ENCODE measurements around the gene ARMH1. TPM values are rescaled to one million over a fixed set of nuclear protein-coding genes. Genes with fewer than 3 reads are reported as not detected.

Gene ARMH1
- total RNA-seq, 2 experiments from 2014 or later, result 20.8 to 21.2 TPM

- Mint-ChIP-seq H3K27ac (no peak overlapping the region), H3K36me3 (ENCODE audit: low read depth) (no peaks in the 10 kb centered on the region), H3K4me3 (no peak overlapping the region), H3K27me3 (peaks cover 3% of the 10 kb centered on the region), H3K4me1 (peaks cover 29% of the 10 kb centered on the region), H3K9me3 (no peaks in the 10 kb centered on the region)
- DNase-seq, result no peak
- ChIA-PET POLR2A (interaction anchor here (1.7 to 7.7 kb wide), 3 partner anchors 45 to 54 kb away, joined by 7 to 71 read pairs (median 8); partner anchors contain the start of gene RNU5D-1), CTCF (interaction anchor here (1.1 to 2.3 kb wide), 3 partner anchors 8 to 24 kb away, joined by 3 to 8 read pairs (median 6); no protein-coding TSS in a partner anchor)
These were observed 2.1 kb downstream of the ARMH1 start for GRCh38 chr1:44676484-44677200.

DNA sequence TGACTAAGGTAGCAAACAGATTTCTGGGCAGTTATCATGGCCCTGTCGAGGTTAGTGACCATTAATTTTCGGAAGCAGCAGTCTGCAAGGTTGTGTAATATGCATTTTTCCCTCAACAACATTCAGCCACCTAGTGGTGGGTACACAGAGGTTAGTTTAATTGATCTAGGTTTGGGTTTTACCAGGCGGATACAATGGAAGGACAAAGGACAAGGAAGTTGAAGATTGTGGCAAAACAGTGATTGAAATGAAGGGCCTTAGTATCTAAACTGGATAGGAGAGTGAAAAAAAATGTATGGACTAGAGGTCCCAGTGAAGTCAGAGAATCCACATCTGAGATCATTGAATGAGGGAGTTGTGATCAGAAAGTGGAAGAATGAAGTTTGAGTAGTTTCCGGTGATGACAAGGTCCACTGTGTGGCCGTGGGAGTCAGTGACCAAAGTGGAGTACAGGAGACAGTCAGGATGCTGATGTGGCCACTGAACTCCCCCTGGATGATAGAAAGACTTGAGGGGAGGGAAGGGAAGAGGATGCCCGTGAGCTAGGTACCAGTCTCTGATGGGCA lies 2.8 kb downstream of the ARMH1 start:
- POLR2A ChIA-PET, result interaction anchor here (2.2 to 7.7 kb wide), 2 partner anchors 44 to 45 kb away, joined by 8 to 71 read pairs; no protein-coding TSS in a partner anchor
- CTCF ChIA-PET, result interaction anchor here (2.3 kb wide), 1 partner anchor 19 kb away, joined by 8 read pairs; no protein-coding TSS in a partner anchor
- Mint-ChIP-seq H3K27me3 (peaks cover 3% of the 10 kb centered on the region), H3K4me1 (peaks cover 23% of the 10 kb centered on the region), H3K4me3 (no peak overlapping the region), H3K9me3 (no peaks in the 10 kb centered on the region), H3K36me3 (ENCODE audit: low read depth) (no peaks in the 10 kb centered on the region), H3K27ac (no peak overlapping the region)
- DNase-seq, result no peak

GRCh38 chr1:44678120-44678519 lies 3.6 kb downstream of the ARMH1 start:
- Mint-ChIP-seq H3K27ac (no peak overlapping the region), H3K27me3 (peaks cover 3% of the 10 kb centered on the region), H3K36me3 (ENCODE audit: low read depth) (no peaks in the 10 kb centered on the region)

DNA sequence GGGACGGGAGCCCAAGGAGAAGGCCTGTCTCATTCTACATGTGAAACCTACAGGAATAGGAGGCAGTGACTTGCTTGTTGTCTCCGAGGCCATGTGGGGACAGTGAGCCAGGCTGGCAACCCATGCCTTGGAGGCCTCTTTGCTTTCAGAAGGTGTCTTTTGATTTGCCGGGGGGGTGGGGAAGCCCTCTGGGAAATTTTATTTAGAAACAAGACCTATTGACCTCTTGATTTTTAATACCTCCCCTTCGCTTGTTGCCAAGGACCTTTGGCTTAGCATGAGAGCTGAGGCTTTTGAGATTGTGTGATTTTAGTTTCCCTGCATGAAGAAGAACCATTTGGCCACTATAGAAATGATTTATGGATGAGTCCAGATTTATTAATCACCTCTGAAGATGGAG lies 4.1 kb downstream of the ARMH1 start:
- no peak overlapping the region for H3K4me3 Mint-ChIP-seq
- no peaks in the 10 kb centered on the region for H3K9me3 Mint-ChIP-seq
- peaks cover 10% of the 10 kb centered on the region for H3K4me1 Mint-ChIP-seq
- peaks cover 3% of the 10 kb centered on the region for H3K27me3 Mint-ChIP-seq
- H3K27ac Mint-ChIP-seq, result no peak overlapping the region
- CTCF ChIA-PET, result no interaction called here
- POLR2A ChIA-PET, result no interaction called here
- no peak for DNase-seq
- no peaks in the 10 kb centered on the region for H3K36me3 Mint-ChIP-seq (ENCODE audit: low read depth)

More at GRCh38 chr1:44678120-44678519, 3.6 kb downstream of the ARMH1 start:
- no peak for DNase-seq
- Mint-ChIP-seq H3K4me3 (no peak overlapping the region), H3K9me3 (no peaks in the 10 kb centered on the region), H3K4me1 (peaks cover 15% of the 10 kb centered on the region)
- POLR2A ChIA-PET, result interaction anchor here (7.7 kb wide), 1 partner anchor 46 kb away, joined by 71 read pairs; no protein-coding TSS in a partner anchor
- CTCF ChIA-PET, result interaction anchor here (2.3 kb wide), 1 partner anchor 19 kb away, joined by 8 read pairs; no protein-coding TSS in a partner anchor

GRCh38 chr1:44679468-44679867 lies 5.0 kb downstream of the ARMH1 start:
- Mint-ChIP-seq H3K27ac (no peak overlapping the region), H3K36me3 (ENCODE audit: low read depth) (no peaks in the 10 kb centered on the region), H3K4me3 (no peak overlapping the region), H3K27me3 (peaks cover 3% of the 10 kb centered on the region), H3K4me1 (peaks cover 9% of the 10 kb centered on the region), H3K9me3 (no peaks in the 10 kb centered on the region)
- no peak for DNase-seq
- ChIA-PET POLR2A (interaction anchor here (0.9 to 1.1 kb wide), 2 partner anchors 18 to 42 kb away, joined by 3 to 6 read pairs; no protein-coding TSS in a partner anchor), CTCF (no interaction called here)

DNA sequence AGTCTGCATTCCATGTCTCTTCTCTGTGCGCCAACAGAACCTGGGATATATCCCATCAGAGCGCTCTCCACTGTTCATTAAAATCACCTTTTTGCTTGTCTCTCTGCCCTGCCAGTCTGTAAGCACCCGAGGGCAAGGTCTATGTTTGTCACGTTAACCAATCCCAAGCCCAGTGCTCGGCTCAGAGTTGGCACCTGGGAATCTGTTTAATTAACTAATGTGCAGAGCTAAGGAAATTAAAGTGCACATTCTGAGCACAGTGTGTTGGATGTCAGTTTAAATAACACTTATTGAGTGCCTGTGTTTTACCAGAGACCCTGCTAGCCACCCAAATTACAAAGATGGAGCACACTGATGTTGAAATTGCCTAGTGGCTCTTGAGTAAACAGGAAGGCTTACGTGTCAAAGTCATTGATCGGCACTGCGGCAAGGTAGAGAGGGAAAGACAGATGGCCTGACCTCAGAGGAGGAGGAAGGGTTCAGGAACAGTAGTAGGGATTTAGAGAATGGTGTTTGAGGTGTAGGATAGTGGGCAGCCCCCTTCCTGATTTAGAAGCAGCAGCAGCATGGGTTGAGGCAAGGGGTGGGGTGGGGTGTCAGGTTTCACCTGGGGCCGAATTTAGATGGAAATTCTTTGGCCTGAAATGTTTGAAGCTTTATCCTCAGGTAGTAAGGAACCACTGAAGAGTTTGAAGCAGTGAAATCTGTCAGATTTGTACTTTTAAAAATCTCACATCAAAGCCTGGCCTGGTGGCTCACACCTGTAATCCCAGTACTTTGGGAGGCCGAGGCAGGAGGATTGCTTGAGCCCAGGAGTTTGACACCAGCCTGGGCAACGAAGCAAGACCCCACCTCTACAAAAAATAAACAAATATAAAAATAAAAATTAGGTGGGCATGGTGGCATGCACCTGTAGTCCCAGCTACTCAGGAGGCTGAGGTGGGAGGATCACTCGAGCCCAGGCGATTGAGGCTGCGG lies 7.7 kb downstream of the ARMH1 start:
- ChIA-PET POLR2A (interaction anchor here (1.0 kb wide), 1 partner anchor 7 kb away, joined by 3 read pairs; no protein-coding TSS in a partner anchor), CTCF (interaction anchor here (1.6 kb wide), 1 partner anchor 29 kb away, joined by 3 read pairs; no protein-coding TSS in a partner anchor)

DNA sequence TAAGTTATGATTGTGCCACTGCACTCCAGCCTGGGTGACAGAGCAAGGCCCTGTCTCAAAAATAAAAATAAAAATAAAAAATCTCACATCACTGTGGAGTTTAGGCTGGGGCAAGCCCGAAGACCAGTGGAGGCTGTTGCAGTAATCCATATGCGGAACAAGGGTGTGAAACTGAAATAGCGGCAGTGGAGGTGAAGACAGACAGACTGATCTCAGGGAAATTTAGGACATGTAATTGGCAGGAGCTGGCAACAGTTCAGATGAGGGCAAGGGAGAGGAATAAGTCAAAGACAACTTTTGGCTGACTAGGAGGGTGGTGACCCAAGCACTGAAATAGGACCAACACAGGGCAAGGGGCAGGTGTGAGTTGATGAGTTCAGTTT lies 8.4 kb downstream of the ARMH1 start:
- Mint-ChIP-seq H3K27ac (no peak overlapping the region), H3K36me3 (ENCODE audit: low read depth) (no peaks in the 10 kb centered on the region), H3K9me3 (no peaks in the 10 kb centered on the region), H3K4me1 (peaks cover 4% of the 10 kb centered on the region), H3K4me3 (no peak overlapping the region), H3K27me3 (peaks cover 3% of the 10 kb centered on the region)
- POLR2A ChIA-PET, result interaction anchor here (1.0 kb wide), 1 partner anchor 8 kb away, joined by 3 read pairs; no protein-coding TSS in a partner anchor
- no peak for DNase-seq
- CTCF ChIA-PET, result no interaction called here

More for the DNA sequence above, 7.7 kb downstream of the ARMH1 start:
- H3K9me3 Mint-ChIP-seq, result no peaks in the 10 kb centered on the region
- no peak overlapping the region for H3K4me3 Mint-ChIP-seq
- DNase-seq, result no peak
- H3K27me3 Mint-ChIP-seq, result peaks cover 3% of the 10 kb centered on the region
- peaks cover 4% of the 10 kb centered on the region for H3K4me1 Mint-ChIP-seq
- no peaks in the 10 kb centered on the region for H3K36me3 Mint-ChIP-seq (ENCODE audit: low read depth)
- no peak overlapping the region for H3K27ac Mint-ChIP-seq

- no peaks in the 10 kb centered on the region for H3K36me3 Mint-ChIP-seq (ENCODE audit: low read depth)
- peaks cover 3% of the 10 kb centered on the region for H3K27me3 Mint-ChIP-seq
- H3K27ac Mint-ChIP-seq, result no peak overlapping the region
These were observed 10.0 kb downstream of the ARMH1 start for GRCh38 chr1:44684525-44684924.

GRCh38 chr1:44685218-44685617 lies 10.7 kb downstream of the ARMH1 start:
- no peak for DNase-seq
- Mint-ChIP-seq H3K27ac (no peak overlapping the region), H3K27me3 (no peaks in the 10 kb centered on the region), H3K4me3 (no peak overlapping the region), H3K4me1 (peaks cover 4% of the 10 kb centered on the region), H3K9me3 (no peaks in the 10 kb centered on the region), H3K36me3 (ENCODE audit: low read depth) (no peaks in the 10 kb centered on the region)
- ChIA-PET CTCF (interaction anchor here (1.0 to 1.5 kb wide), 4 partner anchors 9 to 32 kb away, joined by 3 to 6 read pairs (median 4); partner anchors contain the start of genes ARMH1 and TMEM53), POLR2A (no interaction called here)

More at GRCh38 chr1:44684525-44684924, 10.0 kb downstream of the ARMH1 start:
- ChIA-PET POLR2A (interaction anchor here (1.2 kb wide), 1 partner anchor 37 kb away, joined by 6 read pairs; no protein-coding TSS in a partner anchor), CTCF (interaction anchor here (1.0 to 1.5 kb wide), 3 partner anchors 9 to 32 kb away, joined by 3 to 6 read pairs (median 4); no protein-coding TSS in a partner anchor)
- no peaks in the 10 kb centered on the region for H3K9me3 Mint-ChIP-seq
- DNase-seq, result no peak
- H3K4me1 Mint-ChIP-seq, result peaks cover 4% of the 10 kb centered on the region
- H3K4me3 Mint-ChIP-seq, result no peak overlapping the region

GRCh38 chr1:44685881-44686280 lies 11.4 kb downstream of the ARMH1 start:
- H3K27ac Mint-ChIP-seq, result no peak overlapping the region
- no peaks in the 10 kb centered on the region for H3K9me3 Mint-ChIP-seq
- no peaks in the 10 kb centered on the region for H3K36me3 Mint-ChIP-seq (ENCODE audit: low read depth)
- H3K4me3 Mint-ChIP-seq, result no peak overlapping the region
- ChIA-PET POLR2A (interaction anchor here (1.1 kb wide), 1 partner anchor 11 kb away, joined by 3 read pairs; the partner anchor contains the start of gene ARMH1), CTCF (interaction anchor here (1.5 kb wide), 2 partner anchors 10 to 12 kb away, joined by 5 to 6 read pairs; partner anchors contain the start of genes ARMH1 and TMEM53)
- peaks cover 4% of the 10 kb centered on the region for H3K4me1 Mint-ChIP-seq
- no peak for DNase-seq
- H3K27me3 Mint-ChIP-seq, result no peaks in the 10 kb centered on the region

DNA sequence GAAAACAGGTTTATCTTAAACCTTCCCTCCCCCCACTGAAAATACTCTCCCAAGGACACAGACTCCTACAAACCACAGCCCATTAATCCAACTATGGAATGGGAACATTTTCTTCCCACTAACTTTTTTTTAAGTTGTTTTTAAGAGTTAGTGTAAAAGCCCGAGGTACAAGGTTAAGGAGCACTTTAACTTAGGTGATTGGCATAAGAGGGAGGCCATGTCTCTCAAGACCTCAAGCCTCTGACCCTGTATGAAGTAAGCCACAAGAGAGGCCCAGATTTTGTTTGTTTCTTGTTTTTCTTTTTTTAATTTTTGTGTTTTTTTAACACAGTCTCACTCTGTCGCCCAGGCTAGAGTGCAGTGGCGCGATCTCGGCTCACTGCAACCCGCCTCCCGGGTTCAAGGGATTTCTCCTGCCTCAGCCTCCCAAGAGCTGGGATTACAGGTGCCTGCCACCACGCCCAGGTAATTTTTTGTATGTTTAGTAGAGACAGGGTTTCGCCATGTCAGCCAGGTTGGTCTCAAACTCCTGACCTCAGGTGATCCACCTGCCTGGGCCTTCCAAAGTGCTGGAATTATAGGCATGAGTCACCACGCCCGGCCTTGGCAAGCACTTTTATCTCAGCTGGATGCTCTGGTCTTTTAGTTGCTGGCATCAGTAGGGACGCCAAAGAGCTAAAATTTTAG lies 14.4 kb downstream of the ARMH1 start:
- POLR2A ChIA-PET, result interaction anchor here (2.3 kb wide), 1 partner anchor 33 kb away, joined by 6 read pairs; no protein-coding TSS in a partner anchor
- DNase-seq, result no peak

GRCh38 chr1:44689447-44689765 lies 14.9 kb downstream of the ARMH1 start:
- H3K27me3 Mint-ChIP-seq, result peaks cover 4% of the 10 kb centered on the region
- POLR2A ChIA-PET, result interaction anchor here (2.3 kb wide), 1 partner anchor 32 kb away, joined by 6 read pairs; no protein-coding TSS in a partner anchor

More for the DNA sequence above, 14.4 kb downstream of the ARMH1 start:
- CTCF ChIA-PET, result interaction anchor here (1.8 kb wide), 1 partner anchor 15 kb away, joined by 5 read pairs; the partner anchor contains the start of genes ARMH1 and TMEM53
- Mint-ChIP-seq H3K36me3 (ENCODE audit: low read depth) (no peaks in the 10 kb centered on the region), H3K27ac (no peak overlapping the region), H3K27me3 (peaks cover 4% of the 10 kb centered on the region), H3K9me3 (no peaks in the 10 kb centered on the region), H3K4me3 (no peak overlapping the region), H3K4me1 (peaks cover 6% of the 10 kb centered on the region)

More at GRCh38 chr1:44689447-44689765, 14.9 kb downstream of the ARMH1 start:
- H3K36me3 Mint-ChIP-seq (ENCODE audit: low read depth), result no peaks in the 10 kb centered on the region
- peaks cover 5% of the 10 kb centered on the region for H3K4me1 Mint-ChIP-seq
- H3K9me3 Mint-ChIP-seq, result no peaks in the 10 kb centered on the region
- no peak overlapping the region for H3K27ac Mint-ChIP-seq
- no peak for DNase-seq
- CTCF ChIA-PET, result no interaction called here
- no peak overlapping the region for H3K4me3 Mint-ChIP-seq

Measured in activated CD4-positive, alpha-beta memory T cell treated with anti-CD3 and anti-CD28 coated beads, Interleukin-2, amount 10 ng/mL, durations not matched to agents 7 days and 5 days (primary cell).